SK-N-SH (cell line): ENCODE results near the gene NEU3. TPM values are rescaled to one million over a fixed set of nuclear protein-coding genes. Genes with fewer than 3 reads are reported as not detected.

Experiments
- CTCF ChIA-PET: fragments of 300-600, 350-600 bp; formaldehyde crosslinking; extraction: SDS; loops from one replicate; lab custom pipeline; 2021; lab: Yijun Ruan, JAX
- POLR2A ChIA-PET: fragments of 350-600 bp; sonication (Branson Sonifier 250); formaldehyde crosslinking; extraction: SDS; loops from one replicate; lab custom pipeline; 2020; ENCODE audit warnings: antibody characterized with exemption, inconsistent platforms; lab: Yijun Ruan, JAX
- DNase-seq: peaks from one replicate; pipeline ENCODE4 v3.0.0; 2012
- H2AFZ ChIP-seq: fragments of 200-600 bp; sonication (generic); 2 replicates; pipeline ENCODE4 v1.8.1; 2016; ENCODE audit warnings: antibody characterized with exemption, mild to moderate bottlenecking, low read depth
- H3F3A ChIP-seq: fragments of 200-600 bp; sonication (generic); replicated peaks from 2 replicates; pipeline ENCODE3; 2016; ENCODE audit warnings: antibody characterized with exemption, mild to moderate bottlenecking; ENCODE audit not compliant: insufficient read depth
- H3K27ac ChIP-seq, 2 experiments: fragments of 200-500 bp in 1 of 2; fragments of 200-600 bp in 1 of 2; sonication (Bioruptor generic) in 1 of 2; sonication (generic), shearing (Covaris generic) in 1 of 2; 2 replicates each; pipeline versions ENCODE4 v1.5.1 to v1.6.1; 2014 to 2016; ENCODE audit warnings: low read depth in 2 of 2, inconsistent platforms in 1 of 2, low read length in 1 of 2, mild to moderate bottlenecking in 1 of 2, mixed read lengths in 1 of 2
- H3K27me3 ChIP-seq: fragments of 200-600 bp; sonication (generic), shearing (Covaris generic); 2 replicates; pipeline ENCODE4 v1.6.1; 2016; ENCODE audit warnings: mixed run types; ENCODE audit not compliant: insufficient read depth
- H3K36me3 ChIP-seq, 2 experiments: fragments of 200-500 bp in 1 of 2; fragments of 200-600 bp in 1 of 2; sonication (Bioruptor generic) in 1 of 2; sonication (generic) in 1 of 2; replicated peaks in 1 of 2; 2 replicates each; pipeline versions ENCODE3 to v1.5.1; 2014 to 2016; ENCODE audit warnings: low read length in 1 of 2, mild to moderate bottlenecking in 1 of 2; ENCODE audit not compliant: insufficient read depth in 2 of 2, control insufficient read depth in 1 of 2
- H3K4me1 ChIP-seq, 2 experiments: fragments of 200-500 bp in 1 of 2; fragments of 200-600 bp in 1 of 2; sonication (Bioruptor generic) in 1 of 2; sonication (generic), shearing (Covaris generic) in 1 of 2; 2 replicates each; pipeline versions ENCODE4 v1.5.1 to v1.6.1; 2014 to 2016; ENCODE audit warnings: low read depth in 1 of 2, low read length in 1 of 2, mixed run types in 1 of 2; ENCODE audit not compliant: insufficient read depth in 2 of 2, control insufficient read depth in 1 of 2
- H3K4me2 ChIP-seq: fragments of 200-600 bp; sonication (generic), shearing (Covaris generic); 2 replicates; pipeline ENCODE4 v1.6.1; 2017; ENCODE audit warnings: mixed run types
- H3K4me3 ChIP-seq, 2 experiments: fragments of 200-500 bp in 1 of 2; fragments of 200-600 bp in 1 of 2; sonication (Bioruptor generic) in 1 of 2; sonication (generic), shearing (Covaris generic) in 1 of 2; 2 replicates each; pipeline versions ENCODE4 v1.5.1 to v1.8.1; 2014 to 2016; ENCODE audit warnings: low read depth in 2 of 2, inconsistent platforms in 1 of 2, low read length in 1 of 2, mild to moderate bottlenecking in 1 of 2, mixed read lengths in 1 of 2, moderate library complexity in 1 of 2
- H3K79me2 ChIP-seq: fragments of 200-600 bp; sonication (generic); 2 replicates; pipeline ENCODE4 v1.8.1; 2017; ENCODE audit warnings: mild to moderate bottlenecking; ENCODE audit not compliant: insufficient read depth
- H3K9ac ChIP-seq: fragments of 200-600 bp; sonication (generic); 2 replicates; pipeline ENCODE4 v1.6.1; 2017; ENCODE audit warnings: mixed run types
- H3K9me2 ChIP-seq: fragments of 200-600 bp; sonication (generic); 2 replicates; pipeline ENCODE4 v1.6.1; 2017; ENCODE audit warnings: mixed run types
- H3K9me3 ChIP-seq: fragments of 200-600 bp; sonication (generic); 2 replicates; pipeline ENCODE4 v1.6.1; 2017; ENCODE audit warnings: mixed run types, mild to moderate bottlenecking, moderate library complexity
- H4K20me1 ChIP-seq: fragments of 200-600 bp; sonication (generic); 2 replicates; pipeline ENCODE4 v1.6.1; 2017; ENCODE audit warnings: mild to moderate bottlenecking, mixed run types; ENCODE audit not compliant: insufficient read depth
- CHD2 ChIP-seq: fragments of 150-350 bp; IDR thresholded peaks from 2 replicates; pipeline ENCODE4 v1.6.1; 2018; ENCODE audit warnings: low read length; ENCODE audit not compliant: partially characterized antibody
- CTCF ChIP-seq: fragments of 200-600 bp; sonication (generic); IDR thresholded peaks from 2 replicates; pipeline ENCODE4 v1.6.1; 2017; ENCODE audit warnings: antibody characterized with exemption, mild to moderate bottlenecking, moderate library complexity
- FOXJ3 ChIP-seq: sonication (generic); formaldehyde crosslinking; IDR thresholded peaks from 2 replicates; pipeline ENCODE4 v1.5.1; 2020; ENCODE audit warnings: mild to moderate bottlenecking, missing genetic modification reagents
- GABPA ChIP-seq: IDR thresholded peaks from 2 replicates; pipeline ENCODE4 v1.4.0; 2012; ENCODE audit warnings: low read depth, mild to moderate bottlenecking
- GATA2 ChIP-seq: sonication (generic); formaldehyde crosslinking; IDR thresholded peaks from 2 replicates; pipeline ENCODE4 v1.5.0; 2020; ENCODE audit warnings: mild to moderate bottlenecking, missing genetic modification reagents
- IRF3 ChIP-seq: fragments of 150-350 bp; IDR thresholded peaks from 2 replicates; pipeline ENCODE4 v1.6.1; 2016; ENCODE audit warnings: mild to moderate bottlenecking, low read depth, low read length
- NRF1 ChIP-seq: IDR thresholded peaks from 2 replicates; pipeline ENCODE4 v1.6.1; 2012; ENCODE audit warnings: low read depth, mild to moderate bottlenecking, low read length
- PBX3 ChIP-seq: IDR thresholded peaks from 2 replicates; pipeline ENCODE4; 2012
- RCOR1 ChIP-seq: fragments of 150-350 bp; IDR thresholded peaks from 2 replicates; pipeline ENCODE4 v1.6.1; 2017; ENCODE audit warnings: antibody characterized with exemption, low read length
- SIN3A ChIP-seq: IDR thresholded peaks from 2 replicates; pipeline ENCODE4 v1.6.1; 2012; ENCODE audit warnings: low read depth, mild to moderate bottlenecking, low read length, moderate library complexity, borderline replicate concordance
- TAF1 ChIP-seq: IDR thresholded peaks from 2 replicates; pipeline ENCODE4 v1.6.1; 2012; ENCODE audit warnings: low read depth, mild to moderate bottlenecking, low read length, moderate library complexity, borderline replicate concordance
- TCF12 ChIP-seq: IDR thresholded peaks from 2 replicates; pipeline ENCODE4 v1.4.0; 2012
- TEAD4 ChIP-seq: IDR thresholded peaks from 2 replicates; pipeline ENCODE4 v1.4.0; 2012; ENCODE audit warnings: mild to moderate bottlenecking, borderline replicate concordance; ENCODE audit not compliant: insufficient read depth
- USF1 ChIP-seq: IDR thresholded peaks from 2 replicates; pipeline ENCODE4 v1.4.0; 2012; ENCODE audit warnings: low read depth, borderline replicate concordance
- USF2 ChIP-seq: fragments of 150-350 bp; IDR thresholded peaks from 2 replicates; pipeline ENCODE4 v1.6.1; 2017; ENCODE audit warnings: antibody characterized with exemption, low read length, low read depth, borderline replicate concordance
- YY1 ChIP-seq: IDR thresholded peaks from 2 replicates; pipeline ENCODE4 v1.4.0; 2012; ENCODE audit warnings: low read depth, mild to moderate bottlenecking
- WGBS: methylation state at CpG from one replicate; pipeline ENCODE4 v1.1.6; 2017; ENCODE audit warnings: low lambda C conversion rate; 5-methylcytosine and 5-hydroxymethylcytosine counted together
- polyA plus RNA-seq, 3 experiments: library from polyadenylated mRNA; depleted of rRNA; stranded (reverse); fragments of >200 nt; gene quantifications; 2 replicates each; pipeline ENCODE4 v1.2.3, GENCODE V29; 2012

The NEU3 gene
- polyA plus RNA-seq, 1 of the 3 experiments (the other 2 are of a cell fraction), result 5.7 TPM

- H3K27me3 ChIP-seq, result no peaks in the 10 kb centered on the region
- TF ChIP-seq TEAD4, result no peak
- no peak for TF ChIP-seq SIN3A
- no peak for TF ChIP-seq FOXJ3
- no peak for TF ChIP-seq RCOR1
- TF ChIP-seq CTCF, result no peak
- TF ChIP-seq CHD2, result no peak
- TF ChIP-seq TCF12, result no peak
- no peak for TF ChIP-seq USF1
- TF ChIP-seq PBX3, result no peak
- no peak for TF ChIP-seq USF2
- H3F3A ChIP-seq, result no peaks in the 10 kb centered on the region
- CTCF ChIA-PET, result interaction anchor here (0.9 to 3.8 kb wide), 6 partner anchors 12 to 213 kb away, joined by 3 to 27 read pairs (median 13); no protein-coding TSS in a partner anchor
- no peak overlapping the region for H3K4me3 ChIP-seq
- H3K9me3 ChIP-seq, result no peaks in the 10 kb centered on the region
- H3K79me2 ChIP-seq, result no peaks in the 10 kb centered on the region
- DNase-seq, result no peak
- no peaks in the 10 kb centered on the region for H3K36me3 ChIP-seq
- H3K4me2 ChIP-seq, result no peak overlapping the region
- peaks cover 6 to 7% of the 10 kb centered on the region in 2 experiments; a peak in 2 of 4 replicates for H3K4me1 ChIP-seq
- H3K9ac ChIP-seq, result no peak overlapping the region
- no peak overlapping the region for H3K27ac ChIP-seq
- POLR2A ChIA-PET, result no interaction called here
- H2AFZ ChIP-seq, result no peak overlapping the region
- no peaks in the 10 kb centered on the region for H4K20me1 ChIP-seq
- 87% methylated on average over 5 of the region's 5 CpGs for WGBS
- no peaks in the 10 kb centered on the region for H3K9me2 ChIP-seq
These were observed 46.5 kb downstream of the NEU3 start for GRCh38 chr11:75035256-75035655.

GRCh38 chr11:75035911-75036565, 47.3 kb downstream of the NEU3 start:
- Histone ChIP-seq H3K36me3 (no peaks in the 10 kb centered on the region), H3K27ac (no peak overlapping the region), H4K20me1 (no peaks in the 10 kb centered on the region), H3K79me2 (no peaks in the 10 kb centered on the region), H3K4me1 (peaks cover 6 to 7% of the 10 kb centered on the region in 2 experiments; a peak in 2 of 4 replicates), H3K27me3 (no peaks in the 10 kb centered on the region), H2AFZ (no peak overlapping the region), H3K4me3 (no peak overlapping the region), H3K9ac (no peak overlapping the region), H3K9me2 (no peaks in the 10 kb centered on the region), H3F3A (no peaks in the 10 kb centered on the region), H3K9me3 (no peaks in the 10 kb centered on the region), H3K4me2 (no peak overlapping the region)
- no peak for DNase-seq
- ChIA-PET POLR2A (no interaction called here), CTCF (interaction anchor here (0.9 to 3.8 kb wide), 7 partner anchors 8 to 213 kb away, joined by 3 to 27 read pairs (median 12); no protein-coding TSS in a partner anchor)
- TF ChIP-seq IRF3, result no peak
- TF ChIP-seq YY1, result no peak
- TF ChIP-seq TCF12, result no peak
- TF ChIP-seq USF2, result no peak
- TF ChIP-seq PBX3, result no peak
- no peak for TF ChIP-seq FOXJ3
- TF ChIP-seq TAF1, result no peak
- TF ChIP-seq GABPA, result no peak
- TF ChIP-seq GATA2 (CRISPR knock-in tag), result no peak
- no peak for TF ChIP-seq NRF1
- no peak for TF ChIP-seq SIN3A
- 94% methylated on average over 3 of the region's 3 CpGs for WGBS
